Fibroblast of villous mesenchyme (primary cell): ENCODE measurements around the gene CDHR3. TPM values are rescaled to one million over a fixed set of nuclear protein-coding genes. Genes with fewer than 3 reads are reported as not detected.

Experiments used
- DNase-seq: peaks from one replicate; pipeline ENCODE4 v3.0.0-alpha.2; 2010; ENCODE audit warnings: low read depth
- H3K4me3 ChIP-seq: 2 replicates; pipeline ENCODE4 v1.5.1; 2011; ENCODE audit warnings: low read depth, mild to moderate bottlenecking, low read length
- CTCF ChIP-seq: IDR thresholded peaks from 2 replicates; pipeline ENCODE4 v1.5.1; 2012; ENCODE audit warnings: low read depth, mild to moderate bottlenecking, low read length; ENCODE audit not compliant: insufficient read depth
- total RNA-seq: library from RNA; depleted of rRNA; stranded (reverse); fragments of >200 nt; gene quantifications from 2 replicates; pipeline ENCODE4 v1.2.3, GENCODE V29; 2012

CDHR3 gene
- total RNA-seq, 1 donor, result 9.1 TPM

GRCh38 chr7:106076537-106076936 is 113.5 kb downstream of the CDHR3 start:
- no peak for TF ChIP-seq CTCF
- no peak for DNase-seq
- H3K4me3 ChIP-seq, result no peak overlapping the region

- no peak for TF ChIP-seq CTCF
- H3K4me3 ChIP-seq, result no peak overlapping the region
- DNase-seq, result no peak
Measured at GRCh38 chr7:106080300-106080987, 117.4 kb downstream of the CDHR3 start.

GRCh38 chr7:106082087-106082854 is 119.2 kb downstream of the CDHR3 start:
- DNase-seq, result no peak
- H3K4me3 ChIP-seq, result no peak overlapping the region
- TF ChIP-seq CTCF, result no peak

Other genes with a start within 250 kb of the CDHR3 start
- gene ATXN7L1, start 86.7 kb upstream of the CDHR3 start, total RNA-seq, result 11.3 and 17.3 TPM in 2 replicates
- gene SYPL1, start 149.0 kb downstream of the CDHR3 start, total RNA-seq, result 34.8 and 55.3 TPM in 2 replicates